ENCODE data around the gene WDR6. TPM values are rescaled to one million over a fixed set of nuclear protein-coding genes. Genes with fewer than 3 reads are reported as not detected.
A peak's percentile ranks its signal among the peaks of the same experiment; 100 is the strongest.

WDR6 gene
- total RNA-seq: 100 to 1,000 TPM; 287 to 295 TPM
- 100 to 1,000 TPM; 105 to 143 TPM for polyA plus RNA-seq

DNA sequence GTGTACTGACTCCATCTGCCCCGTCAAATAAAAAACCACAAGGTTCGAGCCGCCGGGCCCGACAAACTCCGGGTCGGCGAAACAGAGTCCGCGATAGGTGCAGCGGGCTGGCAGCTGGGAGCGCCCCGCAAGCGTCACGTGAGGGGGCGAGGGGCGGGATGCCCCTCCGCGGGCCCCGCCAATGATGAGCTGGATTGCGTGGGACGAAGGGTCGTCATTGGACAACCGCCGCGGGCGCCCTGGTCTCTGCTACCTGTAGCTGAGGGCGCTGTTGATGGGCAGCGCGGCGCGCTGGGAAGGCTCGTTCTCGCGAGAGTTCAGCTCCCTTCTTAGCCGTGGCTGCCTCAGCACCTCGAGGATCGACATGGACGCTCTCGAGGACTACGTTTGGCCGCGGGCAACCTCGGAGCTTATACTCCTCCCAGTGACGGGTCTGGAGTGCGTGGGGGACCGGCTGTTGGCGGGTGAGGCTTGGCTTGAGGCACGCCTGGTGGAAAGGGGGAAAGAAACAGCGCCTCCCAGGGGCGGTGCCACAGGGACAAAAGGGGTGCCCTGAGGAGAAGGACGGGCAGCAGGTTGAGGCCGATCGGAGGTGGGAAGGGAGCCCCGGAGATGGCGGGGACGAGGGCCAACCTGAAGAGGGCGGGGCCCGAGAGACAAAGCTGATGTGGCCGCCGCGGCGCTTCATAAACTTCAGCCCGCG lies at the start of gene WDR6:
WDR6 (plus strand) TSS at position 324 of the 703 bp plus-strand sequence; CDS start at position 365, 41 bp downstream.
- intact Hi-C loops (cut with micrococcal nuclease): loop anchor here (1.0 to 5.0 kb wide), 5 partner anchors 14 to 320 kb away; partner anchors contain the start of genes IMPDH2, NCKIPSD, P4HTM and QRICH1
- Mint-ChIP-seq H3K36me3 (peaks cover 0 to 24% of the 10 kb centered on the region in 2 donors), H3K9me3 (peaks cover 0 to 2% (median 0%) of the 10 kb centered on the region in 8 donors), H3K27ac (peak within 1 kb of the TSS; percentile 95 to 100 (median 99)), H3K27me3 (no peaks in the 10 kb centered on the region), H3K4me1 (peaks cover 15 to 37% (median 24%) of the 10 kb centered on the region in 4 donors), H3K4me3 (peak within 1 kb of the TSS; percentile 93 to 99 (median 98))
- Histone ChIP-seq H3K4me3 (ENCODE audit: low read length in 2 of 2) (peak within 1 kb of the TSS; percentile 81 to 97), H3K27me3 (ENCODE audit: insufficient read depth, low read length) (no peaks in the 10 kb centered on the region), H3K27ac (ENCODE audit: low read depth, low read length) (peak within 1 kb of the TSS; percentile 87), H3K4me1 (ENCODE audit: insufficient read depth, low read length) (peaks cover 20% of the 10 kb centered on the region), H3K36me3 (ENCODE audit: insufficient read depth, low read length) (peaks cover 10% of the 10 kb centered on the region), H3K9me3 (ENCODE audit: control insufficient read depth in 1 of 2, low read length in 2 of 2) (no peaks in the 10 kb centered on the region)
- ChIA-PET POLR2A (ENCODE audit: partially characterized antibody) (interaction anchor here (0.7 to 22.1 kb wide), 24 partner anchors 10 to 1594 kb away, joined by 3 to 629 read pairs (median 4); partner anchors contain the start of genes ARIH2, DAG1, DALRD3 and IMPDH2), CTCF (ENCODE audit: partially characterized antibody) (interaction anchor here (0.6 to 10.3 kb wide), 19 partner anchors 12 to 442 kb away, joined by 3 to 173 read pairs (median 4); partner anchors contain the start of genes DALRD3, IMPDH2, IP6K2 and NDUFAF3)
- DNase-seq: peak; percentile 95 to 98 (median 97)

GRCh38 chr3:48960841-48961413 lies 46.3 kb upstream of the WDR6 start:
- Histone ChIP-seq H3K27me3 (ENCODE audit: insufficient read depth, low read length) (no peaks in the 10 kb centered on the region), H3K4me3 (ENCODE audit: low read length in 2 of 2) (no peak overlapping the region), H3K4me1 (ENCODE audit: insufficient read depth, low read length) (no peaks in the 10 kb centered on the region), H3K27ac (ENCODE audit: low read depth, low read length) (no peak overlapping the region), H3K9me3 (ENCODE audit: control insufficient read depth in 1 of 2, low read length in 2 of 2) (no peaks in the 10 kb centered on the region), H3K36me3 (ENCODE audit: insufficient read depth, low read length) (peaks cover 3% of the 10 kb centered on the region)
- Mint-ChIP-seq H3K4me1 (peaks cover 4 to 9% (median 5%) of the 10 kb centered on the region in 4 donors), H3K4me3 (no peak overlapping the region), H3K36me3 (peaks cover 21 to 48% of the 10 kb centered on the region in 2 donors), H3K9me3 (no peaks in the 10 kb centered on the region), H3K27ac (peak overlapping the region in 1 of 7 donors; percentile 61), H3K27me3 (no peaks in the 10 kb centered on the region)
- DNase-seq: no peak
- ChIA-PET POLR2A (ENCODE audit: partially characterized antibody) (interaction anchor here (0.6 kb wide), 1 partner anchor 61 kb away, joined by 6 read pairs; no protein-coding TSS in a partner anchor), CTCF (ENCODE audit: partially characterized antibody) (no interaction called here)
- intact Hi-C loops (cut with micrococcal nuclease): no loop called here

DNA sequence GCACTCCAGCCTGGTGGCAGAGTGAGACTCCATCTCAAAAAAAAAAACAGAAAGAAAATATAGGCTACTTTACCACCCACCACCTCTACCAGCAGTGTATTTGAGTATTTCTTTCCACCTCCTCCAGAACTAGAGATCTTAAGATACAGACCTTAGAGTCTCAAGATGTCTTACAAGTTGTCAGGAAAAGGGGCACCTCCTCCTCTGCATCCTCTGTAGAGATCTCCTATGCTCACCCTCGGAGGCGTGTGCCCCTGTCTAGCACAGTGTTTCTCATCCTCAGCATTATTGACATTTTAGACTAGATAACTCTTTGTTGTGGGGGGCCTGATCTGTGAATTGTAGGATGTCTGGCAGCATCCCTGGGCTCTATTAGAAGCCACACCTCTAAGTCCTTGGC lies 44.9 kb upstream of the WDR6 start:
- H3K4me3 ChIP-seq (ENCODE audit: low read length in 2 of 2): no peak overlapping the region
- H3K9me3 ChIP-seq (ENCODE audit: control insufficient read depth in 1 of 2, low read length in 2 of 2): no peaks in the 10 kb centered on the region
- Mint-ChIP-seq H3K9me3 (no peaks in the 10 kb centered on the region), H3K27ac (peak overlapping the region in 4 of 7 donors; percentile 5 to 53 (median 30)), H3K27me3 (no peaks in the 10 kb centered on the region), H3K4me3 (no peak overlapping the region), H3K36me3 (peaks cover 22 to 56% of the 10 kb centered on the region in 2 donors), H3K4me1 (peaks cover 15 to 21% (median 18%) of the 10 kb centered on the region in 4 donors)
- peaks cover 9% of the 10 kb centered on the region for H3K36me3 ChIP-seq (ENCODE audit: insufficient read depth, low read length)
- no peak overlapping the region for H3K27ac ChIP-seq (ENCODE audit: low read depth, low read length)
- no peak for DNase-seq
- H3K27me3 ChIP-seq (ENCODE audit: insufficient read depth, low read length): no peaks in the 10 kb centered on the region
- CTCF ChIA-PET (ENCODE audit: partially characterized antibody): no interaction called here
- intact Hi-C loops (cut with micrococcal nuclease): no loop called here
- POLR2A ChIA-PET (ENCODE audit: partially characterized antibody): no interaction called here
- peaks cover 14% of the 10 kb centered on the region for H3K4me1 ChIP-seq (ENCODE audit: insufficient read depth, low read length)

GRCh38 chr3:48962939-48963338 lies 44.3 kb upstream of the WDR6 start:
- Mint-ChIP-seq H3K36me3 (peaks cover 19 to 59% of the 10 kb centered on the region in 2 donors), H3K4me1 (peaks cover 17 to 22% (median 18%) of the 10 kb centered on the region in 4 donors), H3K4me3 (no peak overlapping the region), H3K27me3 (no peaks in the 10 kb centered on the region), H3K27ac (peak overlapping the region in 3 of 7 donors; percentile 25 to 45 (median 42)), H3K9me3 (no peaks in the 10 kb centered on the region)
- Histone ChIP-seq H3K4me1 (ENCODE audit: insufficient read depth, low read length) (peaks cover 18% of the 10 kb centered on the region), H3K9me3 (ENCODE audit: control insufficient read depth in 1 of 2, low read length in 2 of 2) (no peaks in the 10 kb centered on the region), H3K36me3 (ENCODE audit: insufficient read depth, low read length) (peaks cover 14% of the 10 kb centered on the region), H3K27me3 (ENCODE audit: insufficient read depth, low read length) (no peaks in the 10 kb centered on the region), H3K27ac (ENCODE audit: low read depth, low read length) (no peak overlapping the region), H3K4me3 (ENCODE audit: low read length in 2 of 2) (no peak overlapping the region)
- POLR2A ChIA-PET (ENCODE audit: partially characterized antibody): no interaction called here
- no peak for DNase-seq
- CTCF ChIA-PET (ENCODE audit: partially characterized antibody): no interaction called here
- intact Hi-C loops (cut with micrococcal nuclease): no loop called here

GRCh38 chr3:48963591-48963990 lies 43.6 kb upstream of the WDR6 start:
- ChIA-PET POLR2A (ENCODE audit: partially characterized antibody) (no interaction called here), CTCF (ENCODE audit: partially characterized antibody) (interaction anchor here (0.9 kb wide), 1 partner anchor 10 kb away, joined by 4 read pairs; no protein-coding TSS in a partner anchor)
- H3K9me3 ChIP-seq (ENCODE audit: control insufficient read depth in 1 of 2, low read length in 2 of 2): no peaks in the 10 kb centered on the region
- no peak for DNase-seq
- H3K4me3 ChIP-seq (ENCODE audit: low read length in 2 of 2): no peak overlapping the region
- H3K27ac ChIP-seq (ENCODE audit: low read depth, low read length): no peak overlapping the region
- no peaks in the 10 kb centered on the region for H3K9me3 Mint-ChIP-seq
- H3K27ac Mint-ChIP-seq: no peak overlapping the region
- intact Hi-C loops (cut with micrococcal nuclease): no loop called here
- no peaks in the 10 kb centered on the region for H3K27me3 Mint-ChIP-seq
- H3K4me1 Mint-ChIP-seq: peaks cover 17 to 22% (median 18%) of the 10 kb centered on the region in 4 donors
- no peak overlapping the region for H3K4me3 Mint-ChIP-seq
- H3K4me1 ChIP-seq (ENCODE audit: insufficient read depth, low read length): peaks cover 18% of the 10 kb centered on the region
- H3K36me3 Mint-ChIP-seq: peaks cover 19 to 64% of the 10 kb centered on the region in 2 donors
- H3K27me3 ChIP-seq (ENCODE audit: insufficient read depth, low read length): no peaks in the 10 kb centered on the region
- peaks cover 18% of the 10 kb centered on the region for H3K36me3 ChIP-seq (ENCODE audit: insufficient read depth, low read length)

DNA sequence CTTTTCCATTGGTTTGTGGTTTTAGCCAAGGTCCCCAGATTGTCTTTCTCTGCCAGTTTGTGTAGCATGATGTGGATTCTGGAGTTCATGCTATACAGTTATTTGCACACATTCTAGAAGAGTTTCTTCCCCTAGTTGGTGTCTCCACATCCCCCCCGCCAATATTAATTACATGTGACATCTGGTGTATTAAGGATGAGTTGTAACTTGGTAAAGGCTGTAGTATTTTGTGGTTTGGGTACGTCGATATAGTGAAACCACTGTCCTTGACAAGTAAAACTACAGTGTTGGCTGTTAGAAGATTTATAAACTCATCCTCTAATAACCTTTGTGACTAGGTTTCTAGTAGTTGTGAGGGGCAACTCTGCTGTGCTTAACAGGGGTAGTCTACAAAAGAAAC lies 40.8 kb upstream of the WDR6 start:
- peaks cover 18% of the 10 kb centered on the region for H3K4me1 ChIP-seq (ENCODE audit: insufficient read depth, low read length)
- peaks cover 44% of the 10 kb centered on the region for H3K36me3 ChIP-seq (ENCODE audit: insufficient read depth, low read length)
- intact Hi-C loops (cut with micrococcal nuclease): no loop called here
- no peak for DNase-seq
- peak overlapping the region in 5 of 7 donors; percentile 0 to 83 (median 57) for H3K27ac Mint-ChIP-seq
- no peak overlapping the region for H3K27ac ChIP-seq (ENCODE audit: low read depth, low read length)
- no peaks in the 10 kb centered on the region for H3K27me3 Mint-ChIP-seq
- no peaks in the 10 kb centered on the region for H3K27me3 ChIP-seq (ENCODE audit: insufficient read depth, low read length)
- H3K9me3 Mint-ChIP-seq: no peaks in the 10 kb centered on the region
- POLR2A ChIA-PET (ENCODE audit: partially characterized antibody): no interaction called here
- H3K36me3 Mint-ChIP-seq: peaks cover 36 to 78% of the 10 kb centered on the region in 2 donors
- no peak overlapping the region for H3K4me3 ChIP-seq (ENCODE audit: low read length in 2 of 2)
- peaks cover 14 to 17% (median 15%) of the 10 kb centered on the region in 4 donors for H3K4me1 Mint-ChIP-seq
- H3K9me3 ChIP-seq (ENCODE audit: control insufficient read depth in 1 of 2, low read length in 2 of 2): no peaks in the 10 kb centered on the region
- peak overlapping the region in 2 of 8 donors; percentile 2 to 13 for H3K4me3 Mint-ChIP-seq
- CTCF ChIA-PET (ENCODE audit: partially characterized antibody): interaction anchor here (1.1 to 2.3 kb wide), 2 partner anchors 9 to 21 kb away, joined by 3 to 11 read pairs; no protein-coding TSS in a partner anchor

DNA sequence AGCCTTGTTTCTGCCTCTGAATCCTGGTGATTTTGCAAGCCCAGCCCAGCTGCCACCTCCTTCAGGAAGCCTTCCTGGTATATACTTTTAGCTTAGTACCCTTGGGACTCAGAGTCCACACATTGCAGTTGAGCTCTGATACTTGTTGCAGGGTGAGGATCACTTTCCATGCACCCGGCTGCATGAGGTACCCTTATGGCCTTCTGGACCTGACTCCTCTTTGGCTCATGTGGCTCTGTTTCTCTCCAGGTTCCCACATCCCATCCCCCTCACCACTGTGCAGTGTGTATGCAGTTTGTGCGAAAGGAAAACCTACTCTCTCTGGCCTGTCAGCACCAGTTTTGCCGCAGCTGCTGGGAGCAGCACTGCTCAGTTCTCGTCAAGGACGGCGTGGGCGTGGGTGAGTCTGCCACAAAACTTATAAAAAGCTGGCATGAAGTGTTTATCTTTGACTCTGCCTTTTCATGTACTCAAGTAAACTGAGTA lies 40.3 kb upstream of the WDR6 start:
- Mint-ChIP-seq H3K27ac (peak overlapping the region in 6 of 7 donors; percentile 13 to 87 (median 78)), H3K4me1 (peaks cover 14 to 17% (median 14%) of the 10 kb centered on the region in 4 donors), H3K9me3 (no peaks in the 10 kb centered on the region), H3K27me3 (no peaks in the 10 kb centered on the region), H3K36me3 (peaks cover 41 to 78% of the 10 kb centered on the region in 2 donors), H3K4me3 (peak overlapping the region in 7 of 8 donors; percentile 13 to 73 (median 58))
- Histone ChIP-seq H3K36me3 (ENCODE audit: insufficient read depth, low read length) (peaks cover 49% of the 10 kb centered on the region), H3K27ac (ENCODE audit: low read depth, low read length) (no peak overlapping the region), H3K4me3 (ENCODE audit: low read length in 2 of 2) (no peak overlapping the region), H3K4me1 (ENCODE audit: insufficient read depth, low read length) (peaks cover 18% of the 10 kb centered on the region), H3K27me3 (ENCODE audit: insufficient read depth, low read length) (no peaks in the 10 kb centered on the region), H3K9me3 (ENCODE audit: control insufficient read depth in 1 of 2, low read length in 2 of 2) (no peaks in the 10 kb centered on the region)
- ChIA-PET POLR2A (ENCODE audit: partially characterized antibody) (no interaction called here), CTCF (ENCODE audit: partially characterized antibody) (interaction anchor here (1.1 to 2.3 kb wide), 2 partner anchors 9 to 21 kb away, joined by 3 to 11 read pairs; no protein-coding TSS in a partner anchor)
- intact Hi-C loops (cut with micrococcal nuclease): no loop called here
- no peak for DNase-seq
